ENCODE measurements around the gene ZER1.

ZER1 gene

DNA sequence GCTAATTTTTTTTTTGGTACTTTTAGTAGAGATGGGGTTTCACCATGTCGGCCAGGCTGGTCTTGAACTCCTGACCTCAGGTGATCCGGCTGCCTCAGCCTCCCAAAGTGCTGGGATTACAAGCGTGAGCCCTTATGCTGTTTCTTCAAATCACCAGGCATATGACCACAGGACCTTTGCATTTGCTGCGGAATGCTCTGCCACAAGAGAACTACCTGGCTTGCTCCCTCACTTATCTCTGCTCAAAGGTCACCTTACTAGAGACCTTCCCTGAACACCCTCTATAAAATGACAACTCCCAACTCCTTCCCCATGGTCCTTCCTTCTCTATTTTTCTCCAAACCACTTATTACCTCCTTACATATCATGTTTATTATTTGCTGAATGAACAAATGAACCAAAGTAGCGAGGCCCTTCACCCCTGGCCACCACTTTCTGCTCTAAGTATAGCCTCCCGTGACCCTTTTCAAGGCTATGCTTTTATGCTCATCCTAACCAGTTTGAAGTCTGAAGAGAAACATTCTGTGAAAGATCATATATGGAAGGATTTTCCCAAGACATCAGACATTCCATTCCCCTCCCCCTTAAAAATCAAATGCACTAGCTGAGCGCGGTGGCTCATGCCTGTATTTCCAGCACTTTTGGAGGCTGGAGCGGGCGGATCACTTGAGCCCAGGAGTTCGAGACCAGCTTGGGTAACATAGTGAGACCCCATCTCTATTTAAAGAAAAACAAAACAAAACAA, 1.3 kb downstream of the ZER1 start:
- H3K4me3 Mint-ChIP-seq: peak overlapping the region; percentile 96 to 98
- DNase-seq (no peak), ATAC-seq (no peak)
- H3K4me1 Mint-ChIP-seq: peaks cover 27% of the 10 kb centered on the region
- no peaks in the 10 kb centered on the region for H3K27me3 Mint-ChIP-seq
- peak overlapping the region; percentile 97 to 99 for H3K27ac Mint-ChIP-seq
- H3K9me3 Mint-ChIP-seq: peaks cover 0 to 10% of the 10 kb centered on the region in 2 donors

DNA sequence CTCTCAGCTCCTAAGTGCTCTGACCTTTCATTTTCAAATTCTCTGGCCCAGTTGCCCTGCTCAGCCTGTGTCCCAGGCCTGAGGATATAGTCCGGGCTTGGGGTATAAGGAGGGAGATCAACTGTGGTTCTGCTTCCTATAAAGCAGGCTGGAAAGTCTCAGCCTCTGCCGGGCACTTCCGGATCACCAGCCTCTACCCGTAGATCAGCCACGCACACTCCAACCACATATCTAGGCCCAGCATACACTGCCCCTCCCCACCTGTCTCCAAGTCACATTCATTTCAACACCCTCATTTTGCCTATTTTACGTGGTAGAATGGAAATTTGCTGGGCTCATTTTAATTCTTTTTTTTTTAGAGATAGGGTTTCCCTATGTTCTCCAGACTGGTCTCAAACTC, 3.1 kb downstream of the ZER1 start:
- H3K27ac Mint-ChIP-seq: peak overlapping the region; percentile 6 to 69
- no peaks in the 10 kb centered on the region for H3K9me3 Mint-ChIP-seq
- H3K27me3 Mint-ChIP-seq: no peaks in the 10 kb centered on the region
- peaks cover 41% of the 10 kb centered on the region for H3K4me1 Mint-ChIP-seq
- ATAC-seq (no peak), DNase-seq (no peak)
- H3K4me3 Mint-ChIP-seq: no peak overlapping the region

DNA sequence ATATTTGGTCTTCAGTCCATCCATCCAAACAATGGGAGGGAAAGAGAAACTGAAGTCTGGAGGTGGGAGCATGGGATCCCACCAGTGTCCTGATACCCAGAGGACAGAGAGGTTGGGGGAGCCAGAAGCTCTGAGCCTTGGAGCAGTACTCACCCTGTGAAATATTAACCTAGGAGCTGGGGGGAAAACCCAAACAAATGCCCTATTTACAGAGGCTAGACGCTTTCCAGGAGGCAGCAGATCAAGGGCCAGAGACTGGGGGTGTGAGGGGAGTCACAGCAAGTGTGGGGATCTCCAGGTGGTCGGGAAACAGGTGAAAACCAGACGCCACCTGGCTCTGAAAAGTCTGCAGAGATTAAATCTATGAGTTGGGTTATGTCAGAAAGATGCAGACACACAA, 6.2 kb downstream of the ZER1 start:
- DNase-seq (no peak), ATAC-seq (no peak)
- Mint-ChIP-seq H3K27me3 (no peaks in the 10 kb centered on the region), H3K9me3 (no peaks in the 10 kb centered on the region), H3K4me3 (no peak overlapping the region), H3K4me1 (peaks cover 40% of the 10 kb centered on the region), H3K27ac (peak overlapping the region in 1 of 2 donors; percentile 9)

DNA sequence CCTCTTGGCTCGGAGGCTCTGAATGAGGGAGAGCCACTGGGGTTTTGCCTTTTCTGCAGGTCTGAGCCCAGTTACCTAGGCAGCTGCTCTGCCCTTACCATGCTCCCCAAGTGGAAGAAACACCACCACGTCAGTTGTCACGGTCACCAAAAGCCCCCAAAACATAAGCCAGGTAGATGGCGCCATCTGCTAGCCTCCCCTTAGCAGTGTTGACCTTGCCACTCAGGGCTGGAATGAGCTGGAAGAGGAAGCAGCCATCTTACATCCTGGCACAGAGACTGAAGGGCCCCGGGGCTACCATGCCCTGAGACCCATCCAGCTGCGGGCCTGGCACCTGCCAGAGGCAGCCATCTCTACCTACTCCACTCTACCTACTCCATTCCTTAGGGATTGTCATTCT, 7.4 kb downstream of the ZER1 start:
- Mint-ChIP-seq H3K27ac (no peak overlapping the region), H3K9me3 (no peaks in the 10 kb centered on the region), H3K4me3 (no peak overlapping the region), H3K4me1 (peaks cover 30% of the 10 kb centered on the region), H3K27me3 (no peaks in the 10 kb centered on the region)
- no peak for DNase-seq
- ATAC-seq: peak; percentile 46

DNA sequence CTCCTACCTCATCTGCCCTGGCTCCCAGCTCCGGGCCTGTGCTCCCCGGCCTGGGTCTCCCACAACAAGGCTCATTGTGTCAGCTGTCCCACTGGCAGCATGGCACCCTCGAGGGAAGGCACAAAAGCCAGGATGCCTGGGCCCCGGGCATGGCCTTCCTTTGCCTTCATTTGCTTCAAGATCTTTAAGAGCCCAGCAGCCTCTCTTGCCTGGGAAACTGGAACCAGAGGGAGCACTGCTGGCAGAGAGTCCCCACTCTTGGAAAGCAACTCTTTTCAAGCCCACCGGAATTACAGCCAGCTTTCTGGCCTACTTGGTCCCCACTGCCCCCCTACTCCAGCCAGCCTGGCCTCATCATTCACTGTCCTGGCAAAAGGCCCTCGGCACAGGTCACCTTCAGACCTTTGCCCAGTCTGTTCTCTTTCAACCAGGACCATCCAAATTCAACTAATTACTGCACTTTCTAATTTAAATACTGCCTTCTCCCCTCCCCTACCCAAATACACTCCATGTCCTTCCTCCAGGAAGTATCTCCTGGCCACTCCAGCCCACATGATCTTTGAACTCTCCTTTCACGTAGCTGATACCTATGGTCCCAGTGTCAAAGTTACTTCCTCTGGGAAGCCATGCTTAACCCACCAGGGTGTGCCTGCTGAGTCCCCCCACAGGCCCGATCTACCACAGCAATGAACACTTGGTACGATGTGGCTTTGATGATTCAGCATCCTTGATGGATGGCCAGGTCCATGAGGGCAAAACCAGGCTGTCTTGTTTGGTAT, 8.9 kb downstream of the ZER1 start:
- Mint-ChIP-seq H3K27ac (peak overlapping the region in 1 of 2 donors; percentile 38), H3K27me3 (no peaks in the 10 kb centered on the region), H3K4me1 (peaks cover 30% of the 10 kb centered on the region), H3K4me3 (no peak overlapping the region), H3K9me3 (no peaks in the 10 kb centered on the region)
- no peak for DNase-seq
- ATAC-seq: no peak

DNA sequence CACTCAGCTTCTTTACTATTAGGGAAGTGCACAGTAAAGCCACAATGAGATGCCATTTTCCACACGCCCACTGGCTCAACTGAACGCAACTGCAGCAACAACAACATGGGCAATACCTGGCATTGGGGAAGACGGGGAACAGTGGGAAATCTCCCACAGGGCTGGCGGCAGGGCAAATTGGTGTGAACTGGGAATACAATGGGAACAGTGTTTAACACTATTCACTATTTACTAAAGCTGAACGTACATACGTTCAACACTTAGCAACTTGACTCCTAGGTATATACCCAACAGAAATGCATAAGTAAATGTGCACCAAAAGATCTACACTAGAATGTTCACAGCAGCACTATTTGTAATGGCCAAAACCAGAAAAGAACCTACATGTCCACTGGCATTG, 14.1 kb downstream of the ZER1 start:
- no peaks in the 10 kb centered on the region for H3K9me3 Mint-ChIP-seq
- ATAC-seq (no peak), DNase-seq (no peak)
- no peak overlapping the region for H3K27ac Mint-ChIP-seq
- peaks cover 3% of the 10 kb centered on the region for H3K4me1 Mint-ChIP-seq
- no peaks in the 10 kb centered on the region for H3K27me3 Mint-ChIP-seq
- no peak overlapping the region for H3K4me3 Mint-ChIP-seq

DNA sequence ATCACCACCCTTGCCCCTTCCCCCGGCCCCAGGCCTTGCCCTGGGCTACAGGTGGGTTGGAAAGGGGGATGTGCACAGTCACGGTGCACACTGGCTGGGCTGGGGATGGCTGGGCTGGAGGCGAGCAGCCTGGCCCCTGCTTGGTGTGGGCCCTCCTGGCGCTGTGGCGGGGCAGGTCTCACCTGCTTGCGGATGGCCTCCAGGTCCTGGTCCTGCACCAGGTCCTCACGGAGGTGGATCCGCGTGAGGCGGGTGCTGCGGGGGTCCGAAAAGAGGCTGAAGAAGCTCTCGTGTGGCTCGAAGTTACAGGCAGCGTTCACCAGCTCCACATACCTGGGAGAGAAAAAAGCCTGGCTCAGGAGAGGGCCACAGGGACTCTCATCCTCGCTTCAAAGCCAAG, 18.1 kb downstream of the ZER1 start:
- H3K4me1 Mint-ChIP-seq: no peaks in the 10 kb centered on the region
- no peaks in the 10 kb centered on the region for H3K9me3 Mint-ChIP-seq
- H3K27ac Mint-ChIP-seq: no peak overlapping the region
- H3K4me3 Mint-ChIP-seq: no peak overlapping the region
- H3K27me3 Mint-ChIP-seq: no peaks in the 10 kb centered on the region
- no peak for ATAC-seq
- no peak for DNase-seq

DNA sequence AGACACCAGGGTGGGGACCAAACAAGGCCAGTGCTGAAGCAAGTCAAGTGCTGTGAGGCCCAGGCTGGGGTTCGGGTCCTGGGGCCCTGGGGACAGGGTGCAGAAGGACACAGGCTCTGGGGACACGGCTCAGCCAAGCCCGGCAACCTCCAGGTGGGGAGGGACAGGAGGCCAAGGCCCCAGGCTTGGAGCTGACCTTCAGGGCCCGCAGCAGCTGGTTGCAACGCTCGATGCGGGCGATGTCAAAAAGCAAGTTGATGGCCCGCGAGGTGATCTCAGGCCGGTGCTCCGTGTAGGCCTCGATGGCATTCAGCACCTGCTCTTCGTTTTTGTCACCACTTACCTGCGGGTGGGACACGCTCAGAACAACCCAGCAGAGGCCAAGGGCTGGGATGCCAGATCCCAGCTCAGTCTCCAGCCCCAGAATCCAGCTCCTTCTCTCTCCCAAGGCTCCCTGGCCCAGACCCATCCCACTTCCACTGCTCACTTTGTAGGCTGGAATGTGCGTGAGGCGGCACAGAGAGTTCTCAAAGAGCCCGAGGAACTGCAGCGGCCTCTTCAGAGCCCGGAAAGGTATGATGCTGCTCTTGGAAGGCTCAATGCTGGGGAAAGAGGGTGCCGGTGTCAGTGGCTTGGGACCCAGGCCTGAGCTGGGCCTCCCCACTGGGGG, 20.7 kb downstream of the ZER1 start:
- Mint-ChIP-seq H3K4me1 (no peaks in the 10 kb centered on the region), H3K27me3 (no peaks in the 10 kb centered on the region)

DNA sequence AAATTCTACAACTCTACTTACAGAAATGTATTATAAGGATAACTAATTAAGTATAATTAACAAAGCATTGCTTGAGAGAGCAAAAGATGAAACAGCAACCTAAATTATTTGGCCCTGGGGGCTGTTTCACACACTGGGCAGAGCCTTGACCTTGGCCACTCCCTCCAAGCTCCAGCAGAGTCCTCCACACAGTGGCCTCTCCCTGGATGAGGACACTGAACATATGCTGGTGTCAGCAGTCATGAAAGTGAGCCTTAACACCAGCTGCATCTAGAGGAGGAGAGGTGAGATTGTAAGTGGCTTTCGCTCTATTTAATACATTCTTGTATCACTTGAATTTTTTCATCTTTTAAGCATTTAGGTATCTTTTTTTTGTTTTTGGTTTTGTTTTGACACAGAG, 24.5 kb downstream of the ZER1 start:
- Mint-ChIP-seq H3K9me3 (no peaks in the 10 kb centered on the region), H3K4me3 (no peak overlapping the region), H3K27me3 (no peaks in the 10 kb centered on the region), H3K27ac (no peak overlapping the region), H3K4me1 (no peaks in the 10 kb centered on the region)
- DNase-seq (no peak), ATAC-seq (no peak)

More for the DNA sequence above, 20.7 kb downstream of the ZER1 start:
- H3K4me3 Mint-ChIP-seq: no peak overlapping the region
- DNase-seq: no peak
- no peaks in the 10 kb centered on the region for H3K9me3 Mint-ChIP-seq
- no peak for ATAC-seq
- H3K27ac Mint-ChIP-seq: no peak overlapping the region

DNA sequence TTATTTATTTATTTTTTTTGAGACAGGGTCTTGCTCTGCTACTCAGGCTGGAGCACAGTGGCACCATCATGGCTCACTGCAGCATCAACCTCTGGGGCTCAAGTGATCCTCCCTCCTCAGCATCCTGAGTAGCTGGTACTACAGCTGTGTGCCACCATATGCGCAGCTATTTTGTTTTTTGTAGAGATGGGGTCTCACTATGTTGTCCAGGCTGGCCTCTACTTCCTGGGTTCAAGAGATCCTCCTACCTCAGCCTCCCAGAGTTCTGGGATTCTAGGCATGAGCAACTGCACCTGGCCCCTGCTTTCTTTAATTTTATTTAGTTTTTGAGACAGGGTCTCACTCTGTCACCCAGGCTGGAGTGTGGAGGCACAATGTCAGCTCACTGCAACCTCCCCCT, 28.3 kb downstream of the ZER1 start:
- H3K4me1 Mint-ChIP-seq: no peaks in the 10 kb centered on the region
- H3K9me3 Mint-ChIP-seq: no peaks in the 10 kb centered on the region
- DNase-seq (no peak), ATAC-seq (no peak)
- H3K27ac Mint-ChIP-seq: no peak overlapping the region
- H3K27me3 Mint-ChIP-seq: no peaks in the 10 kb centered on the region
- no peak overlapping the region for H3K4me3 Mint-ChIP-seq

DNA sequence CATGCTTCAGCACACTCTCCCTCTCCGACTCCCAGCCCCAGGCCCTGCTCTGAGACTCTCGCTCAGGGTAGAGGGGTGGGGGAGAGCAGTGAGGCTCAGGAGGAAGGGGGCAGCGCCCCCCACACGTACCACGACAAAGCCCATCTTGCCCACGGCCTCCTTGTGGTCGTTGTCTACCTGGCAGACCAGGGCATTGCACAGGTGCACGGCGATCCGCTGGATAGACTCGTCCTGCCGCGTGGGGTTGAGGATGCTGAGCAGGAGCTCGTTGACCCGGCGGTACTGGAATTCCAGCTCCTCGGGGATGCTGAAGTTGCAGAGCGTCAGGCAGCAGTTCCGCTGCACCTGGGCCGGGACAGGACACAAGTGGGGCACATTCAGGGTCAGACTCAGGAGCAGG, 29.3 kb downstream of the ZER1 start:
- Mint-ChIP-seq H3K27ac (no peak overlapping the region), H3K4me3 (no peak overlapping the region), H3K4me1 (no peaks in the 10 kb centered on the region), H3K27me3 (no peaks in the 10 kb centered on the region), H3K9me3 (no peaks in the 10 kb centered on the region)
- ATAC-seq (no peak), DNase-seq (no peak)

DNA sequence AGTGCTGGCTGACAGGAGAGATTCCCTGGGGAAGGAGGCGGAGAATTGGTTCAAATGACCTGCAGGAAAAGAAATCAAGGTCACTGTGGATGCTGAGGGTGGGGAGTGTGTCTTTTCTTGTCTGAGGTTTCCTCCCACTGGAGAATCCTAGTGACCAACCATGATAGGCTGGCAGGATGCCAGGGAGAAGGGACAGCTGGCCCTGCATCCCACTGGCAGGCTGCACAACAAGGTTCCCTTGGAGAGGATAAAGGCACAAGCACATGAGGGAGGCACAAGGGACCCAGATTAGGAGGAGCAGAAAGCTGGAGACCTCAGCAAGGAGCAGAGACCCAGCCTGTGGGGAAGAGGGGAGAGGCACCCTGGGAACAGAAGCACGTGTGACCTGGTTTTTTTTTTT, 36.4 kb downstream of the ZER1 start:
- H3K4me1 Mint-ChIP-seq: peaks cover 11% of the 10 kb centered on the region
- H3K27me3 Mint-ChIP-seq: no peaks in the 10 kb centered on the region
- H3K9me3 Mint-ChIP-seq: no peaks in the 10 kb centered on the region
- no peak overlapping the region for H3K4me3 Mint-ChIP-seq
- peak overlapping the region in 1 of 2 donors; percentile 71 for H3K27ac Mint-ChIP-seq
- DNase-seq (no peak), ATAC-seq (no peak)

DNA sequence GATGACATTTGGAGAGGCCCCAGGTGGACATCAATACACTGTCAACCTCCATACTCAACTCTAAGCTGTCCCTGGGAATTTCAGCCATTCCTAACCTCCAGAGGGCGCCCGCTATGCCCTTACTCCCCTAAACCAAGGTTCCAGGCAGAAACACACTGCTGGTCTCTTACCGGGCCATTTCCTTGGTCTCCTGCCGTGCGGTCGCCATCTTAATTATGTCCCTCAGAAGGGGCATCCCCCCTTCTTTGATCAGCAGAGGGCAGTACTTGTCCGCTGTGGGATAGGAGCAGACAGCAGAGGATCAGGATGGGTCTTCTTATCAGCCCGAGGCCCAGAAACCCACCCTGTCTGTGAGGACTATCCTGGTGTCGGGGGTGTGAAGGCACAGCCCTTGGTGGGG, 38.5 kb downstream of the ZER1 start:
- H3K4me3 Mint-ChIP-seq: no peak overlapping the region
- no peaks in the 10 kb centered on the region for H3K27me3 Mint-ChIP-seq
- peak; percentile 43 for ATAC-seq
- peak overlapping the region in 1 of 2 donors; percentile 58 for H3K27ac Mint-ChIP-seq
- peaks cover 12% of the 10 kb centered on the region for H3K4me1 Mint-ChIP-seq
- H3K9me3 Mint-ChIP-seq: no peaks in the 10 kb centered on the region
- DNase-seq: no peak

DNA sequence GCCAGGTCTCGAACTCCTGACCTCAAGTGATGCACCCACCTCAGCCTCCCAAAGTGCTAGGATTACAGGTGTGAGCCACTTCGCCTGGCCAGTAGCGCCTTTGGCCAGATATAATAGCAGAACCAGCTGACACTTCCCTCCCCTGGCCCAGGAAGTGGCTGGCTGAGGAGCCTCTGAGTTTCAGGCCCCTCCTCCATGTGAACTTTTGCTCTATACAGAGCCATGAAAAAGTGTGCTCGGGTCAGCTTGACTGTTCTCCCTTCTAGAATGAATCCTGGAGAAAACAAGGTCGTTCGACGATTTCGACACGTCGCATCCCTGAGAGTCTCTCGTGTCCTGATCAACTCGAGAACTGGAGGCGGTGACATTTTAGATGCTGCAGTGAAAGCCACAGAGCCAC, 39.2 kb downstream of the ZER1 start:
- Mint-ChIP-seq H3K4me3 (no peak overlapping the region), H3K27me3 (no peaks in the 10 kb centered on the region), H3K27ac (no peak overlapping the region), H3K9me3 (no peaks in the 10 kb centered on the region), H3K4me1 (peaks cover 19% of the 10 kb centered on the region)
- no peak for ATAC-seq
- DNase-seq: no peak

DNA sequence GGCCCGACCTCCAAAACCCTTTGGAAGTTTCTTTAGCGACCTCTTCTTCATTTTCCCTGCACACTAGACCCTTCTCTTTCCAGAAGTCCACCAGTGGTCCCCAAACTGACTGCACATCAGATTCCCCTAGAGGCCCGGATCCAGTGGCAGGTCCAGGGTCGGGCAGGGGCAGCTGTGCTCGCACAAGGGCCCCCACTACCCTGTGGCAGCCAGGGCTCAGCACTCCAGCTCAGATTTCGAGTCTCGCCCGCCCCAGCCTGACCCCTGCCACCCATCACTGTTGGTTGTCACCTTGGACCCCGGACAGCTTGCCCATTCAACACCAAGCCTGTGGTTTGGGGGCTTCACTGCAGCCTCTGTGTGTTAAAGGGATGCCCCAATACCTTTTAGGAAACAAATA, 40.0 kb downstream of the ZER1 start:
- DNase-seq: no peak
- no peak overlapping the region for H3K4me3 Mint-ChIP-seq
- no peak overlapping the region for H3K27ac Mint-ChIP-seq
- no peaks in the 10 kb centered on the region for H3K27me3 Mint-ChIP-seq
- H3K4me1 Mint-ChIP-seq: peaks cover 26% of the 10 kb centered on the region
- no peaks in the 10 kb centered on the region for H3K9me3 Mint-ChIP-seq
- ATAC-seq: no peak

DNA sequence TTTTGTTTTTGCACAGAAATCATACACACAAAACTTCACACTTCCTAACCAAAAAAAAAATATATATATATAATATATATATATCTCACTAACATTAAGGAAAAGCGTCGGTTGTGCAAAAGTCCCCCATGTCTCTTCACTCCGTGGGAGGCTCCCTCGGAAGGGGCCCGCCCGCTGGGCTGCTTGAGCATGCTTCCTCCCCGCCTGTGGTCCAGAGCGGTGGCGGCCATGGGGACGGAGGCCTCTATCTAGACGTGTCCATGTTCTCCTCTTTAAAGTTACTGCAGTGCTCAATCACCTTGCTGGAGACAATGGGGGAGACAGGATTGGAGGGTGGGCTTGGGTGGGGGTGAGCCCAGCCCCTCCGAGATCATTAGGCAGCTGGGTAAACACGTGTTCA, 40.6 kb downstream of the ZER1 start:
- Mint-ChIP-seq H3K27me3 (no peaks in the 10 kb centered on the region), H3K4me3 (no peak overlapping the region), H3K4me1 (peaks cover 27% of the 10 kb centered on the region), H3K9me3 (no peaks in the 10 kb centered on the region), H3K27ac (no peak overlapping the region)
- DNase-seq (no peak), ATAC-seq (no peak)

Data from stimulated activated naive CD8-positive, alpha-beta T cell treated with anti-CD3 and anti-CD28 coated beads, Interleukin-15, amount 100 ng/mL, for 72 hours (primary cell).